ENCODE results near the gene GMPR. TPM values are rescaled to one million over a fixed set of nuclear protein-coding genes. Genes with fewer than 3 reads are reported as not detected.

GMPR gene
- total and polyA plus RNA-seq, 10 of the 15 experiments (the other 5 are each of a cell fraction or from before 2014, with no cell fraction given): 0.15 to 1.8 (median 0.49) TPM; not detected in 1

GRCh38 chr6:16208989-16209388 is 29.4 kb upstream of the GMPR start (continued):
- TF ChIP-seq EGR1 (IDR thresholded peaks at IDR 0.05; ENCODE audit: borderline replicate concordance in 1 of 2, low read depth in 2 of 2, low read length in 2 of 2) (no peak), E2F8 (IDR thresholded peaks at IDR 0.05; ENCODE audit: low read depth, partially characterized antibody) (no peak), ZBED1 (IDR thresholded peaks at IDR 0.05; ENCODE audit: borderline replicate concordance) (no peak), USF2 (IDR thresholded peaks at IDR 0.05; ENCODE audit: borderline replicate concordance, low read depth, low read length) (no peak)

GRCh38 chr6:16209539-16209938 is 28.8 kb upstream of the GMPR start:
- no peak overlapping the region for H3K4me3 ChIP-seq
- no peak for FAIRE-seq
- ChIA-PET CTCF (interaction anchor here (0.6 to 11.7 kb wide), 8 partner anchors 8 to 659 kb away, joined by 3 to 130 read pairs (median 3); partner anchors contain the start of gene MYLIP), RAD21 (ENCODE audit: unreplicated experiment) (interaction anchor here (0.6 to 4.2 kb wide), 3 partner anchors 26 to 518 kb away, joined by 3 to 13 read pairs (median 10); no protein-coding TSS in a partner anchor), POLR2A (interaction anchor here (0.5 kb wide), 1 partner anchor 450 kb away, joined by 3 read pairs; no protein-coding TSS in a partner anchor), SMC1A (ENCODE audit: uncharacterized antibody, unreplicated experiment) (interaction anchor here (0.6 to 3.3 kb wide), 8 partner anchors 8 to 877 kb away, joined by 3 to 15 read pairs (median 3); no protein-coding TSS in a partner anchor)
- H3K9ac ChIP-seq (ENCODE audit: control insufficient read depth, insufficient read depth, low read length): no peak overlapping the region
- intact Hi-C loops (cut with micrococcal nuclease; ENCODE audit: unreplicated experiment) (loop anchor here (5.0 kb wide), 2 partner anchors 587 to 682 kb away; no protein-coding TSS in a partner anchor), in situ Hi-C loops (cut with MboI) (no loop called here)
- peaks cover 16% of the 10 kb centered on the region for H3K4me1 ChIP-seq (ENCODE audit: control insufficient read depth, insufficient read depth, low read length)
- H3K9me3 ChIP-seq (replicated peaks; ENCODE audit: control insufficient read depth, insufficient read depth, low read length): no peaks in the 10 kb centered on the region
- 45% methylated on average over 4 of the region's 4 CpGs for WGBS (ENCODE audit: insufficient coverage, insufficient replicate concordance, low lambda C conversion rate, missing lambda C conversion rate)
- H4K20me1 ChIP-seq (ENCODE audit: control insufficient read depth, insufficient read depth): no peaks in the 10 kb centered on the region
- no peak overlapping the region for H3K4me2 ChIP-seq (ENCODE audit: control insufficient read depth, insufficient read depth)
- H3K79me2 ChIP-seq (ENCODE audit: control insufficient read depth, insufficient read depth, low read length): no peaks in the 10 kb centered on the region
- no peak overlapping the region for H3K27ac ChIP-seq (ENCODE audit: control insufficient read depth, insufficient read depth)
- DNase-seq (ENCODE audit: low read depth, low spot score): no peak
- no peak overlapping the region for H2AFZ ChIP-seq (ENCODE audit: control insufficient read depth, low read depth, low read length)
- peaks cover 0 to 3% of the 10 kb centered on the region in 2 experiments; a peak in 2 of 4 replicates for H3K27me3 ChIP-seq (replicated peaks in 1 of 2; ENCODE audit: control insufficient read depth in 2 of 2, insufficient read depth in 2 of 2, low read length in 1 of 2)
- BruUV-seq (replicated peaks): no TSS peak
- no peak for ATAC-seq
- H3K36me3 ChIP-seq (ENCODE audit: control insufficient read depth in 2 of 2, insufficient read depth in 2 of 2, low read length in 1 of 2): no peaks in the 10 kb centered on the region
- no peak for TF ChIP-seq BCL3 (IDR thresholded peaks at IDR 0.05; ENCODE audit: borderline replicate concordance, insufficient read depth, low read depth, low read length, poor library complexity, severe bottlenecking)
- no peak for TF ChIP-seq NFIC (IDR thresholded peaks at IDR 0.05; ENCODE audit: low read depth, low read length)
- no peak for TF ChIP-seq MTA3 (IDR thresholded peaks at IDR 0.05; ENCODE audit: borderline replicate concordance, low read length)
- no peak for TF ChIP-seq DPF2 (IDR thresholded peaks at IDR 0.05)
- TF ChIP-seq CUX1 (IDR thresholded peaks at IDR 0.05; ENCODE audit: insufficient replicate concordance, low read depth, low read length): no peak
- no peak for TF ChIP-seq SREBF1 (IDR thresholded peaks at IDR 0.05; ENCODE audit: low read length)
- no peak for TF ChIP-seq ZBED1 (IDR thresholded peaks at IDR 0.05; ENCODE audit: borderline replicate concordance)
- no peak for TF ChIP-seq RAD51 (IDR thresholded peaks at IDR 0.05)
